Measurements from ENCODE around the gene MNAT1. TPM values are rescaled to one million over a fixed set of nuclear protein-coding genes. Genes with fewer than 3 reads are reported as not detected.

The MNAT1 gene
- polyA plus RNA-seq, 2 of the 4 experiments (the other 2 are of a cell fraction), result 42.7 to 78.1 TPM

- Histone ChIP-seq H3K4me1 (no peaks in the 10 kb centered on the region), H3K9me3 (no peaks in the 10 kb centered on the region), H3K27ac (no peak overlapping the region), H3K4me3 (no peak overlapping the region), H3K4me2 (no peak overlapping the region)
- ATAC-seq, result no peak
- ChIA-PET CTCF (no interaction called here), POLR2A (no interaction called here)
- FAIRE-seq, result no peak
- no peak for DNase-seq (ENCODE audit: low read depth in 1 of 2, low spot score in 1 of 2)
- WGBS (ENCODE audit: missing lambda C conversion rate), result 97% methylated on average over 3 of the region's 3 CpGs
- TF ChIP-seq CBX2 (IDR thresholded peaks at IDR 0.05; ENCODE audit: borderline replicate concordance, low read depth) (no peak), BHLHE40 (IDR thresholded peaks at IDR 0.05; ENCODE audit: low read depth, low read length) (no peak), HDAC2 (IDR thresholded peaks at IDR 0.05) (no peak)
Observed at GRCh38 chr14:60926002-60926401, 191.4 kb downstream of the MNAT1 start.

- H3K4me1 ChIP-seq, result peaks cover 7% of the 10 kb centered on the region; the same call in 1 of the 3 replicates
- CTCF ChIA-PET, result interaction anchor here (1.4 to 1.5 kb wide), 2 partner anchors 11 to 36 kb away, joined by 3 to 4 read pairs; no protein-coding TSS in a partner anchor
- H3K9me3 ChIP-seq, result no peaks in the 10 kb centered on the region
- ATAC-seq, result peak in 1 of 2 experiments; percentile 30; a peak in 2 of 6 replicates
- DNase-seq (ENCODE audit: low read depth in 1 of 2, low spot score in 1 of 2), result no peak
- H3K4me3 ChIP-seq, result no peak overlapping the region
- WGBS (ENCODE audit: missing lambda C conversion rate), result 89% methylated on average over 1 of the region's 1 CpG
- TF ChIP-seq NR3C1 (IDR thresholded peaks at IDR 0.05) (no peak), HOXB13 (CRISPR knock-in tag; IDR thresholded peaks at IDR 0.05; ENCODE audit: low read depth) (no peak), ZC3H11A (IDR thresholded peaks at IDR 0.05) (no peak), HES2 (IDR thresholded peaks at IDR 0.05) (no peak), EHMT2 (IDR thresholded peaks at IDR 0.05; ENCODE audit: low read depth) (no peak)
- FAIRE-seq, result no peak
- no peak overlapping the region for H3K4me2 ChIP-seq
- POLR2A ChIA-PET, result no interaction called here
- H3K27ac ChIP-seq, result no peak overlapping the region
Observed at GRCh38 chr14:60931218-60931617, 196.7 kb downstream of the MNAT1 start.

GRCh38 chr14:60933920-60934655 lies 199.5 kb downstream of the MNAT1 start:
- CTCF ChIA-PET, result no interaction called here
- H3K27ac ChIP-seq, result no peak overlapping the region
- DNase-seq (ENCODE audit: low read depth in 1 of 2, low spot score in 1 of 2) (no peak), ATAC-seq (no peak), FAIRE-seq (no peak)
- no peak overlapping the region for H3K4me3 ChIP-seq
- TF ChIP-seq HOXB13 (CRISPR knock-in tag; IDR thresholded peaks at IDR 0.05; ENCODE audit: low read depth), result no peak
- TF ChIP-seq NR3C1 (IDR thresholded peaks at IDR 0.05), result no peak
- TF ChIP-seq RNF2 (IDR thresholded peaks at IDR 0.05; ENCODE audit: borderline replicate concordance, low read depth), result no peak
- TF ChIP-seq MAZ (IDR thresholded peaks at IDR 0.05; ENCODE audit: borderline replicate concordance, low read depth, low read length), result no peak
- no peak for TF ChIP-seq POLR2A (IDR thresholded peaks at IDR 0.05; ENCODE audit: low read length)
- TF ChIP-seq HOXA7 (CRISPR knock-in tag; IDR thresholded peaks at IDR 0.05), result no peak
- TF ChIP-seq TFCP2L1 (CRISPR knock-in tag; IDR thresholded peaks at IDR 0.05), result no peak
- no peak for TF ChIP-seq MYC (IDR thresholded peaks at IDR 0.05; ENCODE audit: borderline replicate concordance, low read length)
- TF ChIP-seq CEBPB (IDR thresholded peaks at IDR 0.05), result no peak
- H3K4me1 ChIP-seq, result peaks cover 7% of the 10 kb centered on the region; the same call in 1 of the 3 replicates
- H3K9me3 ChIP-seq, result no peaks in the 10 kb centered on the region
- 78% methylated on average over 8 of the region's 8 CpGs for WGBS (ENCODE audit: missing lambda C conversion rate)
- POLR2A ChIA-PET, result no interaction called here
- no peak overlapping the region for H3K4me2 ChIP-seq

GRCh38 chr14:60935319-60935718 lies 200.8 kb downstream of the MNAT1 start:
- TF ChIP-seq FOSB (CRISPR knock-in tag; IDR thresholded peaks at IDR 0.05) (no peak), EHF (CRISPR knock-in tag; IDR thresholded peaks at IDR 0.05) (no peak), ZSCAN20 (CRISPR knock-in tag; IDR thresholded peaks at IDR 0.05) (no peak), KDM5A (IDR thresholded peaks at IDR 0.05) (no peak), USF2 (IDR thresholded peaks at IDR 0.05) (no peak)
- H3K4me2 ChIP-seq, result no peak overlapping the region
- no peak for DNase-seq (ENCODE audit: low read depth in 1 of 2, low spot score in 1 of 2)
- H3K4me3 ChIP-seq, result no peak overlapping the region
- no peaks in the 10 kb centered on the region for H3K9me3 ChIP-seq
- ATAC-seq, result no peak
- no peak overlapping the region for H3K27ac ChIP-seq
- FAIRE-seq, result no peak
- peaks cover 7% of the 10 kb centered on the region; the same call in 1 of the 3 replicates for H3K4me1 ChIP-seq
- ChIA-PET POLR2A (no interaction called here), CTCF (no interaction called here)

Data from A549 (cell line).